LHCN-M2 (cell line): Measurements from ENCODE around the gene DVL2. TPM values are rescaled to one million over a fixed set of nuclear protein-coding genes. Genes with fewer than 3 reads are reported as not detected.

ENCODE experiments used
- DNase-seq: peaks from one replicate; pipeline ENCODE4 v3.0.0-alpha.2; 2012; ENCODE audit warnings: low read depth
- polyA plus RNA-seq: library from polyadenylated mRNA; unstranded; fragments of >200 nt; gene quantifications from one replicate; pipeline ENCODE4 v1.2.1, GENCODE V29; 2012; ENCODE audit warnings: missing spikeins
- total RNA-seq: library from RNA; depleted of rRNA; stranded (reverse); fragments of >200 nt; gene quantifications from 2 replicates; pipeline ENCODE4 v1.2.3, GENCODE V29; 2014; rRNA removed

The DVL2 gene
- 64.8 and 71.4 TPM in 2 replicates for total RNA-seq
- 41.3 TPM for polyA plus RNA-seq

GRCh38 chr17:7234083-7234951, at the start of gene DVL2:
DVL2 (minus strand) TSS chr17:7234517; CDS start chr17:7234262, 255 bp downstream.
- peak; percentile 93 for DNase-seq

DNA sequence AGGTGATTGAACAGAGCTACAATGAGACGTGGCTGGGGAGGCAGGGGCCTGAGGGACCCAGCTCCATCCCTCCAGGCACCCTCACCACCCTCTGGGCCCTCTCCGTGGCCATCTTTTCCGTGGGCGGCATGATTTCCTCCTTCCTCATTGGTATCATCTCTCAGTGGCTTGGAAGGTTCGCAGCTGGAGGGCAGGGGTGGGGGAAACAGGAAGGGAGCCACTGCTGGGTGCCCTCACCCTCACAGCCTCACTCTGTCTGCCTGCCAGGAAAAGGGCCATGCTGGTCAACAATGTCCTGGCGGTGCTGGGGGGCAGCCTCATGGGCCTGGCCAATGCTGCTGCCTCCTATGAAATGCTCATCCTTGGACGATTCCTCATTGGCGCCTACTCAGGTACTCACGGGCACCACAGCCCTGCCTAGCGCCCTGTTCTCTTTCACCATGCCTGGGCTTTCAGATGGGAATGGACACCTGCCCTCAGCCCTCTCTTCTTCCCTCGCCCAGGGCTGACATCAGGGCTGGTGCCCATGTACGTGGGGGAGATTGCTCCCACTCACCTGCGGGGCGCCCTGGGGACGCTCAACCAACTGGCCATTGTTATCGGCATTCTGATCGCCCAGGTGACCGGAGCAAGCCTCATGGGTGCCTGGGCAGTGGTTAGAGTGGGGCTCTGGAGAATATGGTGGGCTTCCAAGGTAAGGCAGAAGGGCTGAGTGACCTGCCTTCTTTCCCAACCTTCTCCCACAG, 49.3 kb upstream of the DVL2 start:
- DNase-seq = no peak

GRCh38 chr17:7282752-7283321, 48.5 kb upstream of the DVL2 start:
- DNase-seq = no peak

GRCh38 chr17:7281953-7282751, 47.8 kb upstream of the DVL2 start:
- no peak for DNase-seq

DNA sequence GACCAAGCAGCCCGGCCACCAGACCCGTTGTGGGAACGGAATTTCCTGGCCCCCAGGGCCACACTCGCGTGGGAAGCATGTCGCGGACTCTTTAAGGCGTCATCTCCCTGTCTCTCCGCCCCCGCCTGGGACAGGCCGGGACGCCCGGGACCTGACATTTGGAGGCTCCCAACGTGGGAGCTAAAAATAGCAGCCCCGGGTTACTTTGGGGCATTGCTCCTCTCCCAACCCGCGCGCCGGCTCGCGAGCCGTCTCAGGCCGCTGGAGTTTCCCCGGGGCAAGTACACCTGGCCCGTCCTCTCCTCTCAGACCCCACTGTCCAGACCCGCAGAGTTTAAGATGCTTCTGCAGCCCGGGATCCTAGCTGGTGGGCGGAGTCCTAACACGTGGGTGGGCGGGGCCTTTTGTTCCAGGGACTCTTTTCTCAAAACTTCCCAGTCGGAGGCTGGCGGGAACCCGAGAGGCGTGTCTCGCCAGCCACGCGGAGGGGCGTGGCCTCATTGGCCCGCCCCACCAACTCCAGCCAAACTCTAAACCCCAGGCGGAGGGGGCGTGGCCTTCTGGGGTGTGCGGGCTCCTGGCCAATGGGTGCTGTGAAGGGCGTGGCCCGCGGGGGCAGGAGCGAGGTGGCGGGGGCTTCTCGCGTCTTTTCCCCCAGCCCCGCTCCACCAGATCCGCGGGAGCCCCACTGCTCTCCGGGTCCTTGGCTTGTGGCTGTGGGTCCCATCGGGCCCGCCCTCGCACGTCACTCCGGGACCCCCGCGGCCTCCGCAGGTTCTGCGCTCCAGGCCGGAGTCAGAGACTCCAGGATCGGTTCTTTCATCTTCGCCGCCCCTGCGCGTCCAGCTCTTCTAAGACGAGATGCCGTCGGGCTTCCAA, 47.0 kb upstream of the DVL2 start, which contains the start of gene SLC2A4:
SLC2A4 (plus strand) TSS at position 645 of the 879 bp plus-strand sequence; CDS start at position 862, 217 bp downstream.
- DNase-seq = peak; percentile 91

- DNase-seq = peak; percentile 75
Measured at GRCh38 chr17:7280519-7281073, 46.3 kb upstream of the DVL2 start.

DNA sequence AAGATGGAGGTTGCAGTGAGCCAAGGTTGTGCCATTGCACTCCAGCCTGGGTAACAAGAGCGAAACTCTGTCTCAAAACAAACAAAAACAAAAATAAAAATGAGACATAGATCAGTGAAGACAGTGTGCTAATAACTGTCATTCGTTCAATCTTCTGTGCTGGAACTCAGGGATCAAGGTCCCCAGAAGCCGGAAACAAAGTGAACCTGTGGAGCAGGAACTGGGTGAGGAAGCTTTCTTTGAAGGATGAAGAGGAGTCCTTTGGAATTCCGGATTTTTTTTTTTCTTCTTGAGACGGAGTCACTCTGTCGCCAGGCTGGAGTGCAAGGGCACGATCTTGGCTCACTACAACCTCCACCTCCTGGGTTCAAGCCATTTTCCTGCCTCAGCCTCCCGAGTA, 45.1 kb upstream of the DVL2 start:
- DNase-seq = no peak

- peak; percentile 19 for DNase-seq
Measured at GRCh38 chr17:7266784-7267183, 32.5 kb upstream of the DVL2 start.

DNA sequence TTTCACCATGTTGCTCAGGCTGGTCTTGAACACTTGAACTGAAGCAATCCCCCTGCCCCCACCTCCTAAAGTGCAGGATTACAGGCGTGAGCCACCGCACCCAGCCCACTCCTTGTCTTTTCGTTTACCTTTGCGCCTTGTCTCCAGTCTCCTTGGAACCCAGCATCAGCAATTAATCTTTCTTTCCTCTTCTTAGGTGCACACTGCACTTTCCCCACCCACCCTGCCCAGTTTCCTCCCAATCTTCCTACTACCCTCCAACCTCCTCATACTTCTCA, 29.4 kb upstream of the DVL2 start:
- DNase-seq = no peak

- DNase-seq = no peak
Measured at GRCh38 chr17:7262935-7263800, 28.9 kb upstream of the DVL2 start.

DNA sequence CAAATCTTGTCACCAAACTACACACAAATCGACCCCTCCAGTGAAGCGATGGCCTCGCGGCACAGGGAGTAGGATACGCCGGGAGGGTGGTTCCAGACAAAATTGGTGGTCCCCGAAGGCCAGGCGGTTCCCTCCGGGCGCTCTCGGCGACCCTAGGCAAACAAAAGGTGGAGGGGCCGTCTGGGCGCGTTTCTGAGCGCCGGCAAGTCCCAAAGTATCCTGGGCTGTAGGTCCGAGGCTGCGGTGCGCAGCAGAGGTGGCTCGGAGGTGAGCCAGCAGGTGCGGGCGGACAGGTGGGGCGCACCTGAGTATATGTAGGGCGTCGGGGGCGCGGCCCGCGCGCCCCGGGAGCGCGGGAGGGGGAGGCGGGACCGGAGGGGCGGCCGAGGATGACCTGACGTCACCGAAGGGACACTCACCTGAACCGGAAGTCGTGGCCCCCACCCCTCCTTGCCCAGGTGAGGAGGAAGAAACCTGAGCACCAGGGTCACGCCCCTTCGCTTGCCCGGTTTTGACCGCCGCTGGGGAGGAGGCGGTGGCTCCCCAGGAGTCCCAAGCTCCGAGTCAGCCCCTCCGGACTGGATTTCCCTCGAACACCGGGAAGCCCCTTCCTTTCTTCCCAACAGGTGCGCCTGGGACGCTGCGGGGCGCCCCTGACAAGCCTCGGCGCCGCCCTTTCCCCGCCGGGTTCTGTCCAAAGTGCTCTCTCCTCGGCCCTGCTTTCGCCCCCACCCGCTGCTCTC, 28.0 kb upstream of the DVL2 start, which contains the start of gene CLDN7:
CLDN7 (minus strand) TSS at position 287 of the 743 bp plus-strand sequence. CDS start 435 bp downstream, outside the sequence.
- no peak for DNase-seq

DNA sequence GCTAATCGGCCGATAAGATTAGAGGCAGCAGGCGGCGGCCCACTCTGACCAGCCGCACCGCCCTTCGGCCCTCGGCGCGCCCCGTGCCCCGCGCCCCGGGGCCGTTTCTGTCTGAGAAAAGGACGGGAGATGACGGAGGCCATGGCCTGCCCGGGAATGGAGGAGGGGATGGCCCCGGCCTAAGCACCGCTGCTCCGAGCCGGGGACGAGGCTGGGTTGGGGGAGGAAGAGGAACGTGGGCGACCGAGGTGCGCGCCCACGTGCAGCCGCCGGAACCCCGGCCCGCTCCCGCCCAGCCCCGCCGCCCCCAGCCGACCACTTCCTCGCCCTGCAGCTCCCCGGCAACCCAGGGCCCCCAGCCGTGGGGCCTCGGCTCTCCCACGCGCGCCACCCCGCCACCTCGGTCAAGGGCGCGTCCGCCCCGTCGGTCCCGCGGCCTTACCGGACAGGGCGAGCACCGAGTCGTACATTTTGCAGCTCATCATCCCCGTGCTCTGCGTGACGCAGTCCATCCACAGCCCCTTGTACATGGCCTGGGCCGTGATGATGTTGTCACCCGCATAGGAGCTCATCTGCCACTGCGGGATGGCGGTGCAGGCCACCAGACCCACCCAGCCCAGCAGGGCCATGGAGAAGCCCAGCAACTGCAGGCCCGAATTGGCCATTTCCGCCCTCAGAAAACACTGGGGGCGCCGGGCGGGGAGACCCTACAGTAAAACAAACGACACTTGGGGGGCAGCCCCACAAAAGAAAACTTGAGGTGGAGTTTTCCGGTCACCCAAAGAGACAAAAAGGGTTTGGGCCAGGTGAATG, 27.3 kb upstream of the DVL2 start:
- no peak for DNase-seq

DNA sequence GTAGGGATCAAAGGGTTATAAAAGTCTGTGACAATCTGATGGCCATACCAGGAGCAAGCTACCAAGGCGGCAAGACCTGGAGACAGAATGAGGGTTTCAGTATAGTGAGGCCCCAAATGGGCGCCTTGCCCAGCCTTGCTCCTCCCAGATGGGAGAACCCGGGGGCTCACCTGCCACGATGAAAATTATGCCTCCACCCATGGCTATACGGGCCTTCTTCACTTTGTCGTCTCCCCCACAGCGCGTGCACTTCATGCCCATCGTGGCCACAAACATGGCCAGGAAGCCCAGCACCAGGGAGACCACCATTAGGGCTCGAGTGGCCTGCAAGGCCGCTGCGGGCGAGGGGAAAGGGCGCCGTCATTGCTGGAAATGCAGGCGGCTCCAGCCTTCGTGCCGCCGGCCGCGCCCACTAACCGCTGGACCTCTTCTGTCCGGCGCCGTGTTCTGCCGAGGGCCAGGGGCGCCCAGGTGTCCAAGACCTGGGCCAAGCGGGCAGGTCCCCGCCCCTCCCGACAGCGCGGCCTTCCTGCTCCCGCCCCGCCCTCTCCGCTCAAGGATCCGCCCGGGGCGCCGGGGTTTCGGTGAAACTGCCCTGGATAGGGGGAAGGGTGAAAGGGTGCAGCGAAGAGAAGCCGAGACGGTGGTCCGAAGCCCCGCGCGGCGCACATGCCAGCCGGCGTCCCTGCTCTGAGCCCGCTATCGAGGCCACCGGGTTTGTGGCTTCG, 26.5 kb upstream of the DVL2 start:
- no peak for DNase-seq

DNA sequence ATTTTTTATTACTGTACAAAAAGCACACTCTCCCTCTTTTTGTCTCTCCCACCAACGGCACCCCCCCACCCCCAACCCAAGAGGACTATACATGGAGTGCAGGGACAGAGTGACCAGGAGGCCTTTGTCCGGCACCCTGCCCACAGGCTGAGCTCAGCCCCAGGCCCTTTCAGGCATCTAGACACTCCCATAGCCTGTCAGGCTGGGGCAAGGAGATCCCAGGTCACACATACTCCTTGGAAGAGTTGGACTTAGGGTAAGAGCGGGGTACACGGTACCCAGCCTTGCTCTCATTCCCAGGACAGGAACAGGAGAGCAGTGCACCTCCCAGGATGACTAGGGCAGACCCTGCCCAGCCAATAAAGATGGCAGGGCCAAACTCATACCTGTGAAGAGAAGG, 25.8 kb upstream of the DVL2 start:
- no peak for DNase-seq

DNA sequence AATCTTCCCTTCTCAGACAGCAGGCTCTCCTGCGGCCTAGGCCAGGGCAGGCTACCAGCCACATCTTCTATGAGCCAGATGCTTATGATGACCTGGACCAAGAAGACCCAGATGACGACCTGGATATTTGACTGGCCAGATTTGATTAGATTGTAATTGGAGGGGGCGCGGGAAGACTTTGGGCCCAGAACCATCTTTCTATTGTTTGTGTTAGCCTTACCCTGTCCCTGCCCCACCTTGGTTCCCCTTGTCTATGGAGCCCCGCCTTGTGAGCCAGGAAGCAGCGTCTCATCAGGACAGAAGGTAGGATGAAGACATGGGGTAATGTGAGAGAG, 25.2 kb upstream of the DVL2 start:
- DNase-seq = no peak

DNA sequence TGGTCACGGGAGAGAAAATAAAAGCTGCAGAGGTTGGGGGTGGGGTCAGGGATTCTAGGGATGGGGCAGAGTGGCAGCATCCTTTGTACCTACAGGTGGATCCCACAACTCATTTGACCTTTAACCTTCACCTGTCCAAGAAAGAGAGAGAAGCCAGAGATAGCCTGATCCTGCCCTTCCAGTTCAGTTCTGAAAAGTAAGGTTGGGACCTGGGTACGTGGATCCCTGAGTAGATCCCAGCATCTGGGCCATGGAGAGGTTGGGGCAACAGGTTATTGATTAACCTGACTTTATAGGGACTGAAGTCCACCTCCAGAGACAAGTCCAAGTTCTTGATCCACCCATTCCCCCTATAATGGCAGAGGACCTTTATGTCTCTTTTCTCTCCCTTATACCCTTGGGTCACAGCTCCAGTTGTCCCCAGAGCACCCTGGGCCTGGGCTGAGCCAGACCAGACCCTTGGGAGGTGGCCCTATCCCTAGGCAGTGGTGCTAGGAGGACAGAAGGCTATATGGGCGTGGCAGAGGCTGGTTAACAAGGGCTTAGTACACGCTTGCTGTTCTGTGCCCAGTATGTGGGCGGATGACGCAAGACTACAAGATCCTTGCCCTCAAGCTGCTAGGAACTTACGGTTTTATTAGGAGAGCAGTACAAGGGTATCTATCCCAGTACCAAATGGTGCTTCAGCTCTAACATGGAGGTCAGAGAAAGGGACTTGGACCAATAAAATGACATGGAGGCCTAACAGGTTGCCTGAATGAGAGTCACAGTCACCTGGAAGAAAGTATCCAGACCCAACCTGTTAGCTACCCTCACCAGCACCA, 24.6 kb upstream of the DVL2 start:
- peak; percentile 46 for DNase-seq
